K562 (cell line): ENCODE results near the gene CCL19. TPM values are rescaled to one million over a fixed set of nuclear protein-coding genes. Genes with fewer than 3 reads are reported as not detected.
"Not testable (repeated sequence)": the region's sequence is repeated elsewhere in the genome, so short reads cannot be mapped to it uniquely, and the experiment has no call there.

ENCODE experiments used
- ATAC-seq: fragments of 200-7000 bp; cut with Tn5 transposase; 3 replicates; pipeline ENCODE4 v1.9.1; 2020; ENCODE audit warnings: moderate library complexity
- BruUV-seq: library from RNA; stranded (reverse); fragments of 400-500 nt; replicated peaks from 2 replicates; lab custom pipeline; 2021; lab: Mats Ljungman, UMichigan
- CTCF ChIA-PET: fragments of 300-600 bp; formaldehyde crosslinking; extraction: SDS; loops from one replicate; lab custom pipeline; 2021; ENCODE audit warnings: low intra/inter-chr PET ratio; lab: Yijun Ruan, JAX
- POLR2A ChIA-PET: fragments of 300-600, 350-650 bp; sonication (Branson Sonifier 250); formaldehyde crosslinking; extraction: SDS; loops from one replicate; lab custom pipeline; 2021; ENCODE audit warnings: antibody characterized with exemption, inconsistent platforms; lab: Yijun Ruan, JAX
- DNase-seq, 4 experiments: peaks; one replicate each; pipeline versions ENCODE4 v3.0.0 to v3.0.0-alpha.2; 2011 to 2018; ENCODE audit warnings: low spot score in 3 of 4, mixed read lengths in 3 of 4; ENCODE audit errors: extremely low read depth in 1 of 4
- FAIRE-seq: peaks from 2 replicates; lab custom pipeline; 2011; peaks lifted over from hg19 to GRCh38; lab: Jason Lieb, UNC
- H2AFZ ChIP-seq: 2 replicates; pipeline ENCODE4 v1.6.0; 2011; ENCODE audit warnings: low read depth, low read length, control low read depth, inconsistent platforms
- H3K27ac ChIP-seq: fragments of 200-600 bp; 3 replicates; pipeline ENCODE4 v1.8.0; 2011; ENCODE audit warnings: low read depth, mild to moderate bottlenecking, control low read depth, inconsistent platforms, low read length, moderate library complexity, mixed read lengths; ENCODE audit errors: extremely low read depth
- H3K27me3 ChIP-seq, 2 experiments: fragments of 300-600 bp in 1 of 2; 2 replicates in 1 of 2; 3 replicates in 1 of 2; pipeline versions ENCODE4 v1.6.0 to v1.8.0; 2011; ENCODE audit warnings: inconsistent platforms in 2 of 2, low read length in 2 of 2, mild to moderate bottlenecking in 1 of 2, mixed read lengths in 1 of 2, moderate library complexity in 1 of 2; ENCODE audit not compliant: control insufficient read depth in 2 of 2, insufficient read depth in 2 of 2
- H3K36me3 ChIP-seq: fragments of 300-600 bp; 3 replicates; pipeline ENCODE4 v1.8.0; 2011; ENCODE audit warnings: mild to moderate bottlenecking, low read length, inconsistent platforms; ENCODE audit not compliant: control insufficient read depth, insufficient read depth
- H3K4me1 ChIP-seq, 2 experiments: fragments of 200-600 bp in 1 of 2; replicated peaks in 1 of 2; 2 replicates in 1 of 2; 3 replicates in 1 of 2; pipeline versions ENCODE4 v1.5.1 to v1.8.0; 2011; ENCODE audit warnings: inconsistent platforms in 2 of 2, low read length in 2 of 2, mild to moderate bottlenecking in 1 of 2, mixed read lengths in 1 of 2, moderate library complexity in 1 of 2; ENCODE audit not compliant: control insufficient read depth in 2 of 2, insufficient read depth in 2 of 2
- H3K4me2 ChIP-seq: 2 replicates; pipeline ENCODE4 v1.6.1; 2011; ENCODE audit warnings: low read length, control low read depth, inconsistent platforms, mixed read lengths; ENCODE audit not compliant: insufficient read depth
- H3K4me3 ChIP-seq: fragments of 200-600 bp; sonication (generic), shearing (Covaris generic); 2 replicates; pipeline ENCODE4 v1.5.1; 2016; ENCODE audit warnings: control low read depth, inconsistent platforms
- H3K79me2 ChIP-seq: fragments of 200-600 bp; 3 replicates; pipeline ENCODE4 v1.8.0; 2011; ENCODE audit warnings: low read length, inconsistent platforms; ENCODE audit not compliant: control insufficient read depth, insufficient read depth
- H3K9ac ChIP-seq, 2 experiments: 2 replicates each; pipeline versions ENCODE4 v1.6.0 to v1.6.1; 2011; ENCODE audit warnings: low read depth in 2 of 2, low read length in 2 of 2, control low read depth in 1 of 2, inconsistent platforms in 1 of 2, mild to moderate bottlenecking in 1 of 2, mixed read lengths in 1 of 2; ENCODE audit not compliant: insufficient read depth in 1 of 2
- H3K9me1 ChIP-seq: one replicate; pipeline ENCODE4 v1.6.0; 2011; ENCODE audit warnings: inconsistent platforms, mild to moderate bottlenecking, low read length, moderate library complexity; ENCODE audit not compliant: control insufficient read depth, insufficient read depth
- H3K9me3 ChIP-seq: replicated peaks from 2 replicates; pipeline ENCODE4 v1.5.1; 2011; ENCODE audit warnings: low read depth, low read length, inconsistent platforms; ENCODE audit not compliant: control insufficient read depth, insufficient read depth
- H4K20me1 ChIP-seq: replicated peaks from 2 replicates; pipeline ENCODE4 v1.6.1; 2011; ENCODE audit warnings: low read length, inconsistent platforms, mixed read lengths; ENCODE audit not compliant: control insufficient read depth, insufficient read depth
- BHLHE40 ChIP-seq: IDR thresholded peaks from 2 replicates; pipeline ENCODE4 v1.6.1; 2011; ENCODE audit warnings: low read length, improper control_type of control experiment
- ELF2 ChIP-seq: fragments of 250-450 bp; sonication (Bioruptor Pico); IDR thresholded peaks from 2 replicates; pipeline ENCODE4 v1.5.0; 2021; ENCODE audit warnings: mild to moderate bottlenecking
- GTF2E2 ChIP-seq: fragments of 200-800 bp; sonication (Bioruptor generic); IDR thresholded peaks from 2 replicates; pipeline ENCODE4 v1.6.1; 2016; ENCODE audit warnings: missing genetic modification characterization, missing compliant biosample characterization
- HIVEP1 ChIP-seq: fragments of 250-450 bp; sonication (Bioruptor Pico); IDR thresholded peaks from 2 replicates; pipeline ENCODE4 v1.4.0; 2020; ENCODE audit warnings: mild to moderate bottlenecking
- HLTF ChIP-seq: fragments of 450-650 bp; IDR thresholded peaks from 2 replicates; pipeline ENCODE4 v1.6.1; 2016
- MCM5 ChIP-seq: fragments of 450-650 bp; IDR thresholded peaks from 2 replicates; pipeline ENCODE4 v1.6.1; 2016; ENCODE audit warnings: low read depth
- NFATC3 ChIP-seq: fragments of 450-650 bp; IDR thresholded peaks from 2 replicates; pipeline ENCODE4 v1.6.1; 2017; ENCODE audit warnings: mild to moderate bottlenecking
- NR2C1 ChIP-seq, 2 experiments: fragments of 450-650 bp; IDR thresholded peaks; 2 replicates each; pipeline ENCODE4 v1.6.1; 2017; ENCODE audit warnings: mild to moderate bottlenecking in 2 of 2, antibody characterized with exemption in 1 of 2, inconsistent platforms in 1 of 2, missing compliant biosample characterization in 1 of 2, missing genetic modification characterization in 1 of 2
- RFX5 ChIP-seq: IDR thresholded peaks from 2 replicates; pipeline ENCODE4 v1.6.1; 2011; ENCODE audit warnings: low read depth, mild to moderate bottlenecking, improper control_type of control experiment, low read length
- SNRNP70 ChIP-seq: fragments of 200-400 bp; formaldehyde crosslinking; optimal IDR thresholded peaks from 2 replicates; pipeline ENCODE3; 2017; ENCODE audit warnings: low read depth, low read length
- TOE1 ChIP-seq, 2 experiments: fragments of 450-650 bp in 1 of 2; sonication (generic) in 1 of 2; formaldehyde crosslinking in 1 of 2; IDR thresholded peaks; 2 replicates each; pipeline versions ENCODE4 v1.7.1 to v1.8.0; 2016 to 2022; ENCODE audit warnings: borderline replicate concordance in 2 of 2, mild to moderate bottlenecking in 2 of 2, antibody characterized with exemption in 1 of 2, inconsistent platforms in 1 of 2, low read depth in 1 of 2, missing genetic modification reagents in 1 of 2, moderate library complexity in 1 of 2
- YY1 ChIP-seq, 3 experiments: IDR thresholded peaks; 2 replicates each; pipeline ENCODE4 v1.6.1; 2011; ENCODE audit warnings: low read length in 2 of 3, mild to moderate bottlenecking in 2 of 3, moderate library complexity in 2 of 3, borderline replicate concordance in 1 of 3, control low read depth in 1 of 3, low read depth in 1 of 3; ENCODE audit not compliant: insufficient read depth in 3 of 3, insufficient replicate concordance in 2 of 3, control insufficient read depth in 1 of 3, insufficient read length in 1 of 3; ENCODE audit errors: extremely low read depth in 1 of 3
- ZNF583 ChIP-seq: fragments of 250-450 bp; sonication (Bioruptor Pico); IDR thresholded peaks from 2 replicates; pipeline ENCODE4 v1.4.0; 2020
- ZNF589 ChIP-seq: fragments of 200-800 bp; sonication (Bioruptor generic); IDR thresholded peaks from 2 replicates; pipeline ENCODE4 v1.6.1; 2016; ENCODE audit warnings: low read depth, missing genetic modification characterization, missing compliant biosample characterization
- WGBS: fragments of 100-300 bp; shearing (Covaris generic); methylation state at CpG from one replicate; pipeline ENCODE4 v1.1.6; 2016; ENCODE audit warnings: low coverage, mixed read lengths; ENCODE audit not compliant: insufficient coverage; ENCODE audit errors: missing lambda C conversion rate; 5-methylcytosine and 5-hydroxymethylcytosine counted together
- in situ Hi-C: fragments of 300-500 bp; cut with MboI; formaldehyde crosslinking; loops from 4 replicates; pipeline ENCODE4 v1.15.0; 2018; ENCODE audit warnings: inconsistent platforms, mixed read lengths
- intact Hi-C: fragments of 100-400 bp; cut with micrococcal nuclease; formaldehyde crosslinking; loops from 2 replicates; pipeline ENCODE4 v1.14.2; 2022
- polyA plus RNA-seq, 8 experiments: library from polyadenylated mRNA; depleted of rRNA in 4 of 8; stranded (reverse) in 5 of 8; unstranded in 3 of 8; fragments of >200 nt; fragmentation: Nextera tagmentation in 2 of 8; fragmentation: Illumina TruSeq in 1 of 8; extraction: Ambion mirVana in 2 of 8; extraction: Trizol in 1 of 8; gene quantifications; 2 replicates each; pipeline versions ENCODE4 v1.2.1 to v1.2.3, GENCODE V29; 2011 to 2014; ENCODE audit warnings: inconsistent platforms in 1 of 8, missing spikeins in 1 of 8
- total RNA-seq, 7 experiments: library from RNA; depleted of rRNA in 6 of 7; stranded (reverse); fragments of >200 nt in 6 of 7; fragmentation: Illumina TruSeq in 2 of 7; extraction: Trizol in 2 of 7; gene quantifications; 2 replicates each; pipeline versions ENCODE4 v1.2.1 to v1.2.3, GENCODE V29; 2011 to 2021; ENCODE audit warnings: low replicate concordance in 1 of 7
- TF ChIP-seq, protein P1 (sequence below): sonication (generic); formaldehyde crosslinking; IDR thresholded peaks from 2 replicates; pipeline ENCODE4 v1.5.0; 2020; ENCODE audit warnings: missing genetic modification reagents

CCL19 gene
- total and polyA plus RNA-seq, 9 of the 15 experiments (the other 6 are each of a cell fraction or from before 2014, with no cell fraction given): not detected

- Histone ChIP-seq H3K9me3 (no peaks in the 10 kb centered on the region), H2AFZ (no peak overlapping the region), H3K79me2 (no peaks in the 10 kb centered on the region), H3K27ac (no peak overlapping the region), H3K36me3 (no peaks in the 10 kb centered on the region), H3K4me2 (no peak overlapping the region), H3K4me1 (no peaks in the 10 kb centered on the region), H3K9me1 (no peaks in the 10 kb centered on the region), H3K9ac (no peak overlapping the region), H3K27me3 (peaks cover 3 to 18% of the 10 kb centered on the region in 2 experiments; a peak in 3 of 5 replicates), H3K4me3 (no peak overlapping the region), H4K20me1 (no peaks in the 10 kb centered on the region)
- FAIRE-seq (no peak), ATAC-seq (no peak), DNase-seq (no peak)
- no TSS peak for BruUV-seq
- CTCF ChIA-PET: interaction anchor here (0.6 kb wide), 1 partner anchor 387 kb away, joined by 3 read pairs; no protein-coding TSS in a partner anchor
- intact Hi-C loops: no loop called here
- TF ChIP-seq GTF2E2 (tag) (no peak), BHLHE40 (no peak), HLTF (no peak), HIVEP1 (CRISPR knock-in tag) (no peak), TOE1 (IDR thresholded peaks at IDR 0.05; ENCODE audit: borderline replicate concordance) (no peak), TOE1 (CRISPR knock-in tag; IDR thresholded peaks at IDR 0.05; ENCODE audit: borderline replicate concordance, low read depth) (no peak), YY1 (IDR thresholded peaks at IDR 0.05; ENCODE audit: borderline replicate concordance in 1 of 3, control insufficient read depth in 1 of 3, extremely low read depth in 1 of 3, insufficient read depth in 3 of 3, insufficient read length in 1 of 3, insufficient replicate concordance in 2 of 3, low read depth in 1 of 3, low read length in 2 of 3) (no peak), MCM5 (no peak), SNRNP70 (no peak), NR2C1 (IDR thresholded peaks at IDR 0.05) (no peak), NR2C1 (tag; IDR thresholded peaks at IDR 0.05) (no peak), ZNF589 (CRISPR knock-in tag) (no peak), ELF2 (CRISPR knock-in tag) (no peak), ZNF583 (CRISPR knock-in tag) (no peak), NFATC3 (no peak), RFX5 (no peak)
- TF ChIP-seq, protein P1, sequence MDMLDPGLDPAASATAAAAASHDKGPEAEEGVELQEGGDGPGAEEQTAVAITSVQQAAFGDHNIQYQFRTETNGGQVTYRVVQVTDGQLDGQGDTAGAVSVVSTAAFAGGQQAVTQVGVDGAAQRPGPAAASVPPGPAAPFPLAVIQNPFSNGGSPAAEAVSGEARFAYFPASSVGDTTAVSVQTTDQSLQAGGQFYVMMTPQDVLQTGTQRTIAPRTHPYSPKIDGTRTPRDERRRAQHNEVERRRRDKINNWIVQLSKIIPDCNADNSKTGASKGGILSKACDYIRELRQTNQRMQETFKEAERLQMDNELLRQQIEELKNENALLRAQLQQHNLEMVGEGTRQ (CRISPR knock-in tag): no peak
- POLR2A ChIA-PET: no interaction called here
- in situ Hi-C loops: no loop called here
- 2% methylated on average over 11 of the region's 11 CpGs for WGBS
These were observed 32.1 kb upstream of the CCL19 start for GRCh38 chr9:34723141-34723540.

- H3K27me3 ChIP-seq: peaks cover 3 to 24% of the 10 kb centered on the region in 2 experiments; a peak in 4 of 5 replicates
- H3K4me3 ChIP-seq, BruUV-seq, intact Hi-C loops, POLR2A ChIA-PET, H3K36me3 ChIP-seq, H3K9ac ChIP-seq, H3K79me2 ChIP-seq, DNase-seq, H3K4me1 ChIP-seq, ATAC-seq, in situ Hi-C loops, H2AFZ ChIP-seq, H3K9me3 ChIP-seq, CTCF ChIA-PET, FAIRE-seq, H3K4me2 ChIP-seq, H4K20me1 ChIP-seq, H3K27ac ChIP-seq, H3K9me1 ChIP-seq: not testable (repeated sequence)
These were observed 28.6 kb upstream of the CCL19 start for GRCh38 chr9:34719769-34720025.
